Measurements from ENCODE around the gene BAIAP3. TPM values are rescaled to one million over a fixed set of nuclear protein-coding genes. Genes with fewer than 3 reads are reported as not detected.

BAIAP3 gene
- total and polyA plus RNA-seq, 2 experiments from 2014 or later = 5.2 to 13.0 TPM

GRCh38 chr16:1331712-1332617, 1.5 kb upstream of the BAIAP3 start:
- peak overlapping the region; percentile 78 for H2AFZ ChIP-seq
- H3K27me3 ChIP-seq (ENCODE audit: insufficient read depth) = peaks cover 36% of the 10 kb centered on the region
- H4K20me1 ChIP-seq (replicated peaks; ENCODE audit: insufficient read depth) = no peaks in the 10 kb centered on the region; the same call in 1 of the 2 replicates
- Mint-ChIP-seq H3K4me1 (peaks cover 12% of the 10 kb centered on the region), H3K27ac (peak overlapping the region; percentile 90), H3K27me3 (ENCODE audit: insufficient read depth, low read depth, poor library complexity) (peaks cover 33% of the 10 kb centered on the region), H3K9me3 (no peaks in the 10 kb centered on the region), H3K4me3 (peak overlapping the region; percentile 76), H3K36me3 (ENCODE audit: low read depth) (no peaks in the 10 kb centered on the region)
- peaks cover 10% of the 10 kb centered on the region for H3K4me1 ChIP-seq (ENCODE audit: insufficient read depth)
- H3K79me2 ChIP-seq (replicated peaks; ENCODE audit: insufficient read depth) = no peaks in the 10 kb centered on the region
- ATAC-seq (peak; percentile 52), DNase-seq (ENCODE audit: low spot score) (peak; percentile 99)
- H3K9me2 ChIP-seq (ENCODE audit: insufficient read depth) = no peaks in the 10 kb centered on the region
- H3K36me3 ChIP-seq (ENCODE audit: insufficient read depth) = no peaks in the 10 kb centered on the region
- H3K4me2 ChIP-seq = peak overlapping the region; percentile 95
- TF ChIP-seq ZNF462 (CRISPR knock-in tag; IDR thresholded peaks at IDR 0.05) (no peak), NANOG (IDR thresholded peaks at IDR 0.05; ENCODE audit: borderline replicate concordance) (no peak), ZNF331 (CRISPR knock-in tag; IDR thresholded peaks at IDR 0.05; ENCODE audit: low read depth) (no peak), JUNB (IDR thresholded peaks at IDR 0.05; ENCODE audit: unreplicated experiment) (no peak)
- TF ChIP-seq, protein P1, sequence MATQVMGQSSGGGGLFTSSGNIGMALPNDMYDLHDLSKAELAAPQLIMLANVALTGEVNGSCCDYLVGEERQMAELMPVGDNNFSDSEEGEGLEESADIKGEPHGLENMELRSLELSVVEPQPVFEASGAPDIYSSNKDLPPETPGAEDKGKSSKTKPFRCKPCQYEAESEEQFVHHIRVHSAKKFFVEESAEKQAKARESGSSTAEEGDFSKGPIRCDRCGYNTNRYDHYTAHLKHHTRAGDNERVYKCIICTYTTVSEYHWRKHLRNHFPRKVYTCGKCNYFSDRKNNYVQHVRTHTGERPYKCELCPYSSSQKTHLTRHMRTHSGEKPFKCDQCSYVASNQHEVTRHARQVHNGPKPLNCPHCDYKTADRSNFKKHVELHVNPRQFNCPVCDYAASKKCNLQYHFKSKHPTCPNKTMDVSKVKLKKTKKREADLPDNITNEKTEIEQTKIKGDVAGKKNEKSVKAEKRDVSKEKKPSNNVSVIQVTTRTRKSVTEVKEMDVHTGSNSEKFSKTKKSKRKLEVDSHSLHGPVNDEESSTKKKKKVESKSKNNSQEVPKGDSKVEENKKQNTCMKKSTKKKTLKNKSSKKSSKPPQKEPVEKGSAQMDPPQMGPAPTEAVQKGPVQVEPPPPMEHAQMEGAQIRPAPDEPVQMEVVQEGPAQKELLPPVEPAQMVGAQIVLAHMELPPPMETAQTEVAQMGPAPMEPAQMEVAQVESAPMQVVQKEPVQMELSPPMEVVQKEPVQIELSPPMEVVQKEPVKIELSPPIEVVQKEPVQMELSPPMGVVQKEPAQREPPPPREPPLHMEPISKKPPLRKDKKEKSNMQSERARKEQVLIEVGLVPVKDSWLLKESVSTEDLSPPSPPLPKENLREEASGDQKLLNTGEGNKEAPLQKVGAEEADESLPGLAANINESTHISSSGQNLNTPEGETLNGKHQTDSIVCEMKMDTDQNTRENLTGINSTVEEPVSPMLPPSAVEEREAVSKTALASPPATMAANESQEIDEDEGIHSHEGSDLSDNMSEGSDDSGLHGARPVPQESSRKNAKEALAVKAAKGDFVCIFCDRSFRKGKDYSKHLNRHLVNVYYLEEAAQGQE (IDR thresholded peaks at IDR 0.05; ENCODE audit: unreplicated experiment) = no peak
- TF ChIP-seq, protein P2, sequence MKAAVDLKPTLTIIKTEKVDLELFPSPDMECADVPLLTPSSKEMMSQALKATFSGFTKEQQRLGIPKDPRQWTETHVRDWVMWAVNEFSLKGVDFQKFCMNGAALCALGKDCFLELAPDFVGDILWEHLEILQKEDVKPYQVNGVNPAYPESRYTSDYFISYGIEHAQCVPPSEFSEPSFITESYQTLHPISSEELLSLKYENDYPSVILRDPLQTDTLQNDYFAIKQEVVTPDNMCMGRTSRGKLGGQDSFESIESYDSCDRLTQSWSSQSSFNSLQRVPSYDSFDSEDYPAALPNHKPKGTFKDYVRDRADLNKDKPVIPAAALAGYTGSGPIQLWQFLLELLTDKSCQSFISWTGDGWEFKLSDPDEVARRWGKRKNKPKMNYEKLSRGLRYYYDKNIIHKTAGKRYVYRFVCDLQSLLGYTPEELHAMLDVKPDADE (IDR thresholded peaks at IDR 0.05) = peak; percentile 86
- 0 out of 2 replicates have a peak, but pooled peaks cover 5% of the 10 kb centered on the region for H3F3A ChIP-seq (replicated peaks; ENCODE audit: low read depth)
- peak overlapping the region; percentile 75; the same call in 1 of the 2 replicates for H3K27ac ChIP-seq (ENCODE audit: low read depth)
- H3K4me3 ChIP-seq = peak overlapping the region; percentile 72

Measured in GM23338 (cell line).